IgD-negative memory B cell (primary cell): ENCODE results near the gene OGA. TPM values are rescaled to one million over a fixed set of nuclear protein-coding genes. Genes with fewer than 3 reads are reported as not detected.

Experiments used
- H3K27ac Mint-ChIP-seq, 3 donors: one replicate each; pipeline ENCODE4 v1.8.0; 2020 to 2022; ENCODE audit warnings: mild to moderate bottlenecking in 3 of 3, mixed read lengths in 3 of 3, moderate library complexity in 1 of 3
- H3K27me3 Mint-ChIP-seq: one replicate; pipeline ENCODE4 v1.8.0; 2021; ENCODE audit warnings: mixed read lengths
- H3K36me3 Mint-ChIP-seq: one replicate; pipeline ENCODE4 v1.8.0; 2020; ENCODE audit warnings: mild to moderate bottlenecking, mixed read lengths
- H3K4me1 Mint-ChIP-seq, 3 donors: one replicate each; pipeline ENCODE4 v1.8.0; 2020 to 2022; ENCODE audit warnings: mixed read lengths in 3 of 3, mild to moderate bottlenecking in 1 of 3
- H3K4me3 Mint-ChIP-seq, 4 donors: one replicate each; pipeline ENCODE4 v1.8.0; 2020 to 2022; ENCODE audit warnings: mild to moderate bottlenecking in 4 of 4, mixed read lengths in 4 of 4, moderate library complexity in 3 of 4
- H3K9me3 Mint-ChIP-seq, 3 donors: one replicate each; pipeline ENCODE4 v1.8.0; 2020 to 2021; ENCODE audit warnings: mixed read lengths in 3 of 3, mild to moderate bottlenecking in 1 of 3
- polyA plus RNA-seq: library from polyadenylated mRNA; unstranded; fragments of 300-500 nt; fragmentation: Illumina TruSeq; gene quantifications from one replicate; pipeline ENCODE4 v1.2.3, GENCODE V29; 2021

The OGA gene
- polyA plus RNA-seq, 1 donor from 2014 or later, result 47.8 TPM

DNA sequence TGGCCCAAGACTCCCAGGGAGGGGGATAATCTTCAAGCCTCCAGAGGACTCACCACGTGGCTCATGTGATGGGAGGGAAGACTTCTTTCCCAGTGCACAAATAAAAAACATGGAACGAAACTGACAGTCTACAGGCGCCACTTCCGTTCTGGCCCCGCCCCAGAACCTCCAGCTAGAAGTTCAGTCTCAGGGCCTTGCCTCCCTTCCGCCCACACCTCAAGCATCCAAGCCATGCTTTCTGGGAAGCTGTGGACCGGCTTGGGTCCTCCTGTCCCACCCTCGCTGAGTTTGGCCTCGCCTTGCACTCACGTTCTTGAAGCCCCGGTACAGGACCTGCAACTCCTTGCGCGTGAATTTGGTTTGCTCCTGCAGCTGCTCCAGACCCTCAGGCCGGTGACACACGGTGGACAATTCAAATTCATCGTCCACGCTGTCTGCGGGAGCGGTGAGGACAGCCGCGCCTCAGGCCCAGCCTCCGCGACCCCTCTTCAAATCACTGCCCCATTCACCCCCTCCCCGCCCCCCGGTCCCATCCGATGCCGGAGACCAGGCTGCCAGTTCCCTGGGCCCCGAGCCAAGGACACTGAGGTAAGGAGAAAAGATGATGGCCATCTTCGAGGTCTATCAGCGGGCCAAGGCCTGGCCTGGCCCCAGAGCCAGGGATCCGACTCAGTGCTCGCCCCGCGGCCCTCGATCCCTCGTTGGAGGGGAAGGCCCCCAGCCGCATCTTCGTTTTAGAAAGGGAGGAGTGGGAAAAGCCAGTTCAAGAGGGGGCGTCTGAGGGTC is 10.7 kb upstream of the OGA start:
- peaks cover 4 to 29% (median 21%) of the 10 kb centered on the region in 3 donors for H3K4me1 Mint-ChIP-seq

DNA sequence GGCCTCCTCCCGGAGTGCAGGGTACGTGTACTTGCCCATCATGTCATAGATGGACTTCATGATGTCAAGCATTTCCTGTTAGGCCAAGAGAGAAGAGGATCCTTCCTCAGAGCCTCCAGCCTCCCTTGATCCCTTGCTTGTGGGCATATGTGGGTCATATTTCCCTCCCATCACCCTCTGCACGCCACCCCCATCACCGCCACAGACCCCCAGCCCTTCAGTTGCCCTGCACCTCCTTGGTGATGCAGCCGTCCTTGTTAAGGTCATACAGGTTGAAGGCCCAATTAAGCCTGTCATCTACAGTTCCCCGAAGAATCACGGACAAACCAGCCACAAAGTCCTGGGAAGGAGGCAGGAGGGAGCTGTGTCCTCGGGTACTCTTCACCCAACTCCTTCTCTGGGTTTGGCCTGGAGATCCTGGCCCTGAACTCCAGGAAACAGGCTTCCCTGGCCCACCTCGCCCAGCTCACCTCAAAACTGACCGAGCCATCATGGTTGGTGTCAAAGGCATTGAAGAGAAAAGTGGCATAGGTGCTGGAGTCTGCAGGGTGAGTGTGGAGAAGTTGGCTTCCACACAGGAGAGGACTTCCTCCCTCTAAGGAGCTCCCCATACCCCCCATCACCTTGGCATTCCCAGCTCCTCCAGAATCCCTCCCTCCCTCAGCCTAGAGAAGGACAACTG is 9.8 kb upstream of the OGA start:
- Mint-ChIP-seq H3K4me3 (peak overlapping the region in 1 of 4 donors; percentile 54), H3K4me1 (peaks cover 4 to 25% (median 21%) of the 10 kb centered on the region in 3 donors), H3K27me3 (no peaks in the 10 kb centered on the region), H3K9me3 (no peaks in the 10 kb centered on the region), H3K27ac (peak overlapping the region in 2 of 3 donors; percentile 57 to 85), H3K36me3 (peaks cover 7% of the 10 kb centered on the region)

More for the DNA sequence above, 10.7 kb upstream of the OGA start:
- no peaks in the 10 kb centered on the region for H3K27me3 Mint-ChIP-seq
- peaks cover 7% of the 10 kb centered on the region for H3K36me3 Mint-ChIP-seq
- peak overlapping the region in 2 of 3 donors; percentile 78 to 85 for H3K27ac Mint-ChIP-seq
- no peaks in the 10 kb centered on the region for H3K9me3 Mint-ChIP-seq
- H3K4me3 Mint-ChIP-seq, result peak overlapping the region in 2 of 4 donors; percentile 8 to 21

DNA sequence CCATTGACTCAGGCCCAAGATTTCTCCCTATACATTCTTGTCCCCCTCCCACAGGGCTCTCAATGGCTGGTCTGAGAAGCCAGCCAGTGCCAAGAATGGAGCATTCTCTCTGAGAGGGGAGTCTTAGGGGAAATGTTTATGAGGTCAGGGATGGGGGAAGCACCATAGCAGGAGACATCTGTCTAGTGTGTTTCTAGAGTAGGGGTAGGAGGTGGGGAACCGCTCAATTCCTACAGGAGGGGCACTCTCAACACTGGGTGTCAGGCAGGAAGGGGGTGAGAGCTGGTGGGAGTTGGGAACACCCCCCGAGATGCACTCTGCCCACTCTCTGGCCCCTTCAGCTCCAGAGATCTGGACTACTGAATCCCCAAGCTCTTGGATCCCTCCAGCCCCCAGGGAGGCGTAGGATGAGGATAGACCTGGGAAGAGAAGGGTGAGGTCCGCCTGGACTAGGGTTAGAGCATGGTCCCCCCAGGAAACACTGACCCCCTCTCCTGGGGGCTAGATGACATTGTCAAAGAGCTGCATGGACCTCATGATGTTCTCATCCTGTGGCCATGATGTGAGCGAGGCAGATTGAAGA is 8.7 kb upstream of the OGA start:
- peaks cover 7% of the 10 kb centered on the region for H3K36me3 Mint-ChIP-seq
- no peaks in the 10 kb centered on the region for H3K9me3 Mint-ChIP-seq
- H3K27ac Mint-ChIP-seq, result peak overlapping the region in 1 of 3 donors; percentile 85
- H3K4me3 Mint-ChIP-seq, result peak overlapping the region in 3 of 4 donors; percentile 7 to 78 (median 54)
- H3K4me1 Mint-ChIP-seq, result peaks cover 4 to 20% (median 16%) of the 10 kb centered on the region in 3 donors
- H3K27me3 Mint-ChIP-seq, result no peaks in the 10 kb centered on the region

DNA sequence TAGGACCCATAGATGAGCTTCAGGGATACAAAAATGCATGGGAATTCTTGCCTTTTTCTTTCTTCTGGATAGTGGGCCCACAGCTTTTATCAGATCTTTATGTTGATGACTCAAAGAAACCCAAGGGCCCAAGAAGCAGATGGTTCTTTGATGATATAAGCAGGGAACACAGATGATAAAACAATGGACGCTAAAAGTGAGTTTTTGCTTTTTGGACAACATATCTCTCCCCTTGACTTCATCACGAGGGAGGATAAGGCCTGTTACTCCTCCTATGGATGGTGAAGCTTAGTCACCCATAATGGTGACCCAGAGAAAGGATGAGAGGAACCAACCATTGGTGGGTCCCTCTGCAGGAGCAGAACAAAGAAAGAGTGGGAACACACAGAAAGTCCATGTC is 6.5 kb upstream of the OGA start:
- no peak overlapping the region for H3K4me3 Mint-ChIP-seq
- H3K9me3 Mint-ChIP-seq, result no peaks in the 10 kb centered on the region
- H3K4me1 Mint-ChIP-seq, result peaks cover under 1 to 7% (median 4%) of the 10 kb centered on the region in 3 donors
- no peak overlapping the region for H3K27ac Mint-ChIP-seq
- H3K27me3 Mint-ChIP-seq, result no peaks in the 10 kb centered on the region
- peaks cover 7% of the 10 kb centered on the region for H3K36me3 Mint-ChIP-seq

DNA sequence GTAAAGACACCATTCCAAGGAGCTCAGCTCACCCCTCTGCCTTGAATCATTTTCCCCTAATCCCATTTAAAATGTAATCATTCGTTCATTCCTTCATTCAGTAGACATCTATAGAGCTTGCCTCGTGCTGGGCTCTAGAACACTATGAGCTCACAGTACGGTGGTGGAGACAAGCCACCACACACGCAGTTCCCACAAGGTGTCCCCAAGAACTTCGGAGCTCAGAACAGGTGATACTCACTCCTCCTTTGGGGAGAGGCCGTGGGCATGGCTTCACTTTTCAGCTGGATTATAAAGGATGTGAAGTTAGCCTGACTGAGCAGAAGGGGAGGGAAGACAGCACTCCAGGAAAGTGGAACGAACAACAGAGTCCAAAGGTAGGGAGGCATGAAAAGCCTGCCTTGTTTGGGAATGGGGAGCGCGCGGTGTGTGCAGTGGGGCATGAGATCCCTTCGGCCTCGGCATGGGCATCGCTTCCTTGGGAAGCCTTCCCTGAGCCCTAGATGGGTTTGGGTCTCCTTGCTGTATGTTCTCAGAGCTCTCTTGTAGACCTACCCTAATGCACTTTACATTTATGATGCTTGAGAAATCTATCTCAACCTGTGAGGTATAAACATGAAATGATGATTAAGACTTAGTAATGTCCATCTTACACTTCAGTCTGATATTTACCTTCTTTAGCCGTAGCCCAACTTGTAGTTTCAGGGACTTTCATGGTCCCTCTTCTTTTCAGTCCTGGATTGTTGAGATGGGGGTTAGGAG is 809 bp upstream of the OGA start:
- Mint-ChIP-seq H3K4me1 (peaks cover 12 to 22% (median 13%) of the 10 kb centered on the region in 3 donors), H3K4me3 (peak overlapping the region; percentile 89 to 100 (median 96)), H3K27me3 (no peaks in the 10 kb centered on the region), H3K27ac (peak overlapping the region; percentile 91 to 97 (median 95)), H3K9me3 (no peaks in the 10 kb centered on the region), H3K36me3 (no peaks in the 10 kb centered on the region)

DNA sequence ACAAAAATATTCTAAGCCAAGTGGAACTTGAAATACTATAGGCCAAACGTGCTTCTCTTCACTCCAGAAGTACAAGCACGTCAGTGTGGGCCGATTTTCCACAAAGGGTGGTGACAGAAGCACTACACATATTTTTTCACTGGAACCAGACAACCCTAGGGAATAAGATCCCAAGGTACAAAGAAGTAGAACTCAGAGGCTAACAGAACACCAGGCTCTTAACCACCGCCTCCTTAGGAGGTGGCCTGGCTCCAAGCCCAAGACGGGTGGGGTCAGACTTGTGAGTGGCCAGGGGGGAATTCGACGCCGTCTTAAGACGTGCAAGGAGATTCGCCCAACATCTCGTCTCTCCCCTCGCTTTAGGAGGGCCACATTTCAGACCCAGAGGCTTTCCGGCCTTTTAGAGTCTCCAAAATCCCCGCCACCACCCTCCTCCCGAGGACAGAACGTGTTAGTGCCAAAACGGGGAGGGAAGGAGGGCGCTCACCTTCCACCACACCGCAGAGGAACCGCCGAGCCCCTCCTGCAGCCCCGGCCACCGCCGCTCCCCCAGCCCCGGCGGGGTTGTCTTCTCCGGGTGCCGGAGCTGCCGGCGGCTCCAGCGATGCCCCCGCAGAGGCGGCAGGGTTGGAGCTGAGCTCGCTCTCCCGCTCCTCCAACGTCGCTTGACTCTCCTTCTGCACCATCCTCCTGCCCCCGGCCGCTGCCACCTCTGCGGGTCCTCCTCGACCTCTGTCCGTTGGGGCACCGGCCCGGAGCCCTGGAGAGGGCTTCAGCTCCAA is 716 bp downstream of the OGA start:
- peaks cover 27 to 35% (median 28%) of the 10 kb centered on the region in 3 donors for H3K4me1 Mint-ChIP-seq
- no peaks in the 10 kb centered on the region for H3K36me3 Mint-ChIP-seq
- peak overlapping the region; percentile 89 to 100 (median 96) for H3K4me3 Mint-ChIP-seq
- no peaks in the 10 kb centered on the region for H3K27me3 Mint-ChIP-seq
- H3K27ac Mint-ChIP-seq, result peak overlapping the region; percentile 95 to 97 (median 95)
- H3K9me3 Mint-ChIP-seq, result no peaks in the 10 kb centered on the region

DNA sequence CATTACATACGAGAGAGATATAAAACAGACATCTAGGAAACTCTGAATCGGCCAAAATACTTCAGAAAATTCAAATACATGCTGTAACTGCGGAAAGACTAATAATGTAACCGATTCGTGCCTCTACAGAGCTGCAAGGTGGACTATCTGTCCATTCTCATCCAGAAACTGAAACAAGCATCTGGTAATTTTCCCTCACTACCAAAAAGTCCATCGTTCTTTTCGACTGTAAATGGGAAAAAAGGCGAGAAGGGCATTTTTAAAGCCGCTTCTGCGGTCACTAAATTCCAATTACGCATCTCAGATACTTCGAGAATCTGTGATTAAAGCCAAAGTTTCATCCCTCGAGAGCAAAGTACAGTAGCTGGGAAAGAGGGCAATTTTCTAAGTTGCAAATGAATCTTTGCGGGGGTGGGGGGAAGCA is 1.3 kb downstream of the OGA start:
- Mint-ChIP-seq H3K4me3 (peak overlapping the region; percentile 89 to 100 (median 96)), H3K27me3 (no peaks in the 10 kb centered on the region), H3K9me3 (no peaks in the 10 kb centered on the region), H3K36me3 (no peaks in the 10 kb centered on the region), H3K4me1 (peaks cover 28 to 36% (median 29%) of the 10 kb centered on the region in 3 donors), H3K27ac (peak overlapping the region; percentile 95 to 97 (median 95))

DNA sequence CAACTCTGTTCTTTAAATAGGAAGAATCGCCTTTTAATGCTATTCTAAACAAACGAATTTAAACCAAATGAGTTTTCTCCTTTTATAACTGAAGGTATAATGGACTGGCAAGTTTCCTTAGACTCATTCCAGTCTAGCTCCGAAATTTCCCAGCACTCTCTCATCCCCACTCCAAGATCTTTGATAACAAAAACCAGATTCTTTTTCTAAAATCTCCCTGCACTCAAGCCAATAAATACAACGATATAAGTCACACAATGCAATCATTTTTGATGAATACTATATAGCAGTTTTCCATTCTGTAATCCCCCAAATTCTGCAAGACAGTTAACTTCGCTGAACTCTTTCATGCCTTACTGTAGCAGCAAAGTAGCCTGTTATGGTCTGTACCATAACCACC is 1.9 kb downstream of the OGA start:
- peak overlapping the region; percentile 89 to 100 (median 96) for H3K4me3 Mint-ChIP-seq
- no peaks in the 10 kb centered on the region for H3K36me3 Mint-ChIP-seq
- H3K4me1 Mint-ChIP-seq, result peaks cover 28 to 34% (median 29%) of the 10 kb centered on the region in 3 donors
- no peaks in the 10 kb centered on the region for H3K9me3 Mint-ChIP-seq
- no peaks in the 10 kb centered on the region for H3K27me3 Mint-ChIP-seq
- H3K27ac Mint-ChIP-seq, result peak overlapping the region; percentile 95 to 97 (median 95)

DNA sequence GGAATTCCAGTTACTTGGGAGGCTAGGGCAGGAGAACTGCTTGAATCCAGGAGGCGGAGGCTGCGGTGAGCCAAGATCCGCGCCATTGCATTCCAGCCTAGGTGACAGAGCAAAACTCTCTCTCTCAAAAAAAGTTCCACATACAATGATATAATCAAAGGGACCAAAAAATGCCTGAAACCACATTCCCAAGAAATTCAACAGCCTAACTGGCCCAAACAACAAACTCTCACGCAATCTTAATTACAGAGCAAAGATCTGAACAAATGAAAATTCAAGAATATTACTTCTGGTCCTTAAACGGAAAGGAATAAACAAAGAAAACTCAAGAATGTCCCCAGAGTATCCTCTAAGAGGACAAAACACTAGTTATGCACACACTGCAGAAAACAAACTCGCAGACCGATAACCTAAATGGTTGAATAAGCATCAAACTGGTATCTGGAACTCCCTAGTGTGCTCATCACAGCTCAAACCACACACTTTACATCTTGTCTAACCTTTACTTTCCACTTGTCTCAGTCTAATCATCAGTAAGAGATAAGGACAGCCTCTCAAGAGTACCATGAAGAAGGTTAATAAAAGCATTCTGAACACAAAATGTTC is 3.7 kb downstream of the OGA start:
- Mint-ChIP-seq H3K9me3 (no peaks in the 10 kb centered on the region), H3K27me3 (no peaks in the 10 kb centered on the region), H3K4me1 (peaks cover 29 to 34% (median 32%) of the 10 kb centered on the region in 3 donors), H3K36me3 (no peaks in the 10 kb centered on the region), H3K27ac (peak overlapping the region; percentile 28 to 97 (median 95)), H3K4me3 (peak overlapping the region; percentile 89 to 100 (median 96))

DNA sequence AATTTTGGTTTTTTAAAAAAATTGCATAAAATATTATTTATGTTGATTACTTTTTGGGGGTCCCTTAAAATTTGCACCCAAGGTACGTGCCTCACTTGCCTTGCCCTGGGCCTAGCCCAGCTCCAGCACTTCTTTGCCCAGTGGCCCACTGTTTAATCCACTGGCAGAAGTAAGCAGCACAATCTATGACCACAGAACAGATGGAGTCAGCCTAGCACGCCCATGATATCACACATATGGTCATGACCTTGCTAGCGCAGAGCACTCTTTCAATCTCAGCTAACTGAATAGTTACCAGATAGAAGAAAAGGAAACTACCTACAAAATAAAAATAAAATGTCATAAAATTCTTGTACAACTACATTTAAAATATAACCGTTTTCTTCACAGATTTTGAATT is 5.6 kb downstream of the OGA start:
- Mint-ChIP-seq H3K9me3 (no peaks in the 10 kb centered on the region), H3K4me3 (peak overlapping the region in 1 of 4 donors; percentile 55), H3K27ac (peak overlapping the region in 2 of 3 donors; percentile 41 to 53), H3K4me1 (peaks cover 27 to 32% (median 29%) of the 10 kb centered on the region in 3 donors), H3K27me3 (no peaks in the 10 kb centered on the region), H3K36me3 (no peaks in the 10 kb centered on the region)

DNA sequence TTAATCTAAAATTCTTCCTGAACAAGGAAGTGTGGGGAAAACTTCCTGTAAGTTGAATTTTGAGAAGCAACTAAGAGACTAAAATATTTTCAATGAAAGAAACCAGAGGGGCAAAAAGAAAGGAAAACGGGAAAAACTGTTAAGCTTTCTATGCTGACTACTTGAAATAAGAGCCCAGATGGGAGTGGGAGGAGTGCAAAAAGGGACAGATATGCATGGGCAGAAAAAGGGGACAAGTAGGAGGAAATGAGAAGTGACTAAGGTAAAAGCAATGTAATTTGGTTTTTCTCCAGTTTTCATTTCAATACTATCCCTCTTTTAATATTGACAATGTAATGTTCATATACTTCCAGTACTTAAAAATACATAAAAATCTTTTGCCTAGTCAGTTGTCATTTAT is 11.1 kb downstream of the OGA start:
- no peak overlapping the region for H3K4me3 Mint-ChIP-seq
- H3K36me3 Mint-ChIP-seq, result no peaks in the 10 kb centered on the region
- peaks cover 0 to 19% (median 5%) of the 10 kb centered on the region in 3 donors for H3K4me1 Mint-ChIP-seq
- H3K9me3 Mint-ChIP-seq, result no peaks in the 10 kb centered on the region
- no peak overlapping the region for H3K27ac Mint-ChIP-seq
- H3K27me3 Mint-ChIP-seq, result no peaks in the 10 kb centered on the region

DNA sequence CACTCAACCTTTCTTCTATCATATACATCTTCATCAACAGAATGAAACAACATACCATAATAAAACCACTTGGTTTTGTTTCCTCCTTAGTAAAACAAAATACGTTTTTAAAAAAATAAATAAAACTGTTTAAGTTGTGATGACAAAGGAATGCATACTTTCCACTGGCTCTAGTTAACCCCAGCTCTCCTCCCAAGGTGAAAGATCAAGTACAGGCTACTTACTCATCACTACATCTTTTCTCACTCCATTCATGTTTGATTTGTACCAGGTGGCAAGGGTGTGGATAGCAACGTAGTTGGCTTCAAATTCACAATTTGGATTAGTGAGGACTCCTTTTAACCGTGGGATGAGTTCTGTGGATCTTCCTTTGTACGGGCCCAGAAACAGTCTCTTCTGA is 14.7 kb downstream of the OGA start:
- Mint-ChIP-seq H3K4me3 (no peak overlapping the region), H3K27me3 (no peaks in the 10 kb centered on the region), H3K4me1 (peaks cover 4 to 18% (median 10%) of the 10 kb centered on the region in 3 donors), H3K9me3 (no peaks in the 10 kb centered on the region), H3K36me3 (peaks cover 2% of the 10 kb centered on the region), H3K27ac (no peak overlapping the region)

DNA sequence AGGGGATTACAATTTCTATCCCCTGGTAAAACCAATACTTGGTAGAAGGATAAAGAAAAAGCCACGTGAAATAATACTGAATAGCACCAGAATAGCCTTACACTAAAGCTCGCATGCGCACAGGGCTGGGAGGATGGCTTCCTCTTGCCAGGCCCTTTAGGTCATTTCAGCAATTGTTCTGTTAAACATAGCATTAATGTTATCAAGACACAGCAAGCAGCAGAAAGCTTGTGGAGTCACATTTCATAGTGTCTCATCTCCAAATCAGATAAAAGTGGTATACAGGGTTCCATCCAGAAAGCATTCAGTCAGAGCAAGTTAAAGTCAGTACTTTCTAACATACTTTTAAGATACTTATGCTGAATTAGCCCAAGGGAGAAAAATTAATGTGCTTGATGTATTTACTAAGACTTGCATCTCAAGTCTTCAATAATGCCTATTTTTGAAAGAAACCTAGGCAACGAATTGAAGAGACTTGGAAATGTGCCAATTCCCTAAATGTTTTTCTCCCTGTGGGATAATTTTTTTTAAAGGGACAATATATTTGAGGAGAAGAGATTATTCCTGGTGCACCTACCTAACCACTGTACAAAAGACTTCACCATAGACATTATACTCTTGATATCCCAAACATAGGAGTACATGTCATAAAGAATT is 20.7 kb downstream of the OGA start:
- H3K27me3 Mint-ChIP-seq, result no peaks in the 10 kb centered on the region

More for the DNA sequence above, 20.7 kb downstream of the OGA start:
- Mint-ChIP-seq H3K4me1 (peaks cover 4 to 9% (median 9%) of the 10 kb centered on the region in 3 donors), H3K9me3 (no peaks in the 10 kb centered on the region), H3K36me3 (peaks cover 2% of the 10 kb centered on the region), H3K4me3 (peak overlapping the region in 1 of 4 donors; percentile 32), H3K27ac (peak overlapping the region in 2 of 3 donors; percentile 4 to 21)
